Medulla oblongata (tissue), 1 donor: Measurements from ENCODE around the gene GCSAM.

Experiments used
- DNase-seq: peaks from one replicate; pipeline ENCODE4 v3.0.0-alpha.2; 2015; ENCODE audit errors: extremely low spot score

Gene GCSAM

GRCh38 chr3:112104774-112105173 is 28.3 kb downstream of the GCSAM start:
- DNase-seq: no peak

- DNase-seq: no peak
These were observed 31.1 kb downstream of the GCSAM start for GRCh38 chr3:112101916-112102315.

GRCh38 chr3:112097378-112097777 is 35.7 kb downstream of the GCSAM start:
- no peak for DNase-seq

GRCh38 chr3:112096176-112096575 is 36.9 kb downstream of the GCSAM start:
- DNase-seq: no peak

GRCh38 chr3:112095731-112096130 is 37.3 kb downstream of the GCSAM start:
- no peak for DNase-seq

GRCh38 chr3:112093180-112093522 is 39.9 kb downstream of the GCSAM start:
- no peak for DNase-seq

GRCh38 chr3:112092496-112093179 is 40.4 kb downstream of the GCSAM start:
- DNase-seq: no peak

GRCh38 chr3:112090887-112091586 is 42.0 kb downstream of the GCSAM start:
- DNase-seq: no peak

- no peak for DNase-seq
These were observed 42.8 kb downstream of the GCSAM start for GRCh38 chr3:112089956-112090886.

- DNase-seq: no peak
These were observed 44.1 kb downstream of the GCSAM start for GRCh38 chr3:112088944-112089343.

- DNase-seq: no peak
These were observed 45.3 kb downstream of the GCSAM start for GRCh38 chr3:112087746-112088145.

- no peak for DNase-seq
These were observed 46.0 kb downstream of the GCSAM start for GRCh38 chr3:112086875-112087524.

GRCh38 chr3:112086076-112086854 is 46.8 kb downstream of the GCSAM start, which contains the start of gene C3orf52:
TSS of gene C3orf52 (plus strand) at chr3:112086389. CDS start at chr3:112086408, 19 bp downstream.
- DNase-seq: peak; percentile 58

- no peak for DNase-seq
These were observed 47.3 kb downstream of the GCSAM start for GRCh38 chr3:112085735-112086075.

- no peak for DNase-seq
These were observed 47.9 kb downstream of the GCSAM start for GRCh38 chr3:112084980-112085705.

GRCh38 chr3:112083239-112083638 is 49.8 kb downstream of the GCSAM start:
- DNase-seq: no peak

GRCh38 chr3:112078125-112079083 is 54.6 kb downstream of the GCSAM start:
- DNase-seq: no peak

GRCh38 chr3:112074616-112075497 is 58.2 kb downstream of the GCSAM start:
- no peak for DNase-seq
